NCI-H146 treated with DMSO at 0.1 percent for 48 hours (cell line): ENCODE data around the gene RPL10A.
A peak's percentile ranks its signal among the peaks of the same experiment; 100 is the strongest.
"Not testable (repeated sequence)": the region's sequence is repeated elsewhere in the genome, so short reads cannot be mapped to it uniquely, and the experiment has no call there.

Source experiments
- DNase-seq: peaks from one replicate; lab custom pipeline; 2025; ENCODE audit not compliant: unreplicated experiment; lab: John Stamatoyannopoulos, UW

The RPL10A gene

GRCh38 chr6:35468181-35468979 is at the start of gene RPL10A:
TSS of gene RPL10A (plus strand) at chr6:35468401. CDS start at chr6:35468435, 34 bp downstream.
- peak; percentile 88 for DNase-seq

GRCh38 chr6:35419417-35419816 is 48.8 kb upstream of the RPL10A start:
- no peak for DNase-seq

DNA sequence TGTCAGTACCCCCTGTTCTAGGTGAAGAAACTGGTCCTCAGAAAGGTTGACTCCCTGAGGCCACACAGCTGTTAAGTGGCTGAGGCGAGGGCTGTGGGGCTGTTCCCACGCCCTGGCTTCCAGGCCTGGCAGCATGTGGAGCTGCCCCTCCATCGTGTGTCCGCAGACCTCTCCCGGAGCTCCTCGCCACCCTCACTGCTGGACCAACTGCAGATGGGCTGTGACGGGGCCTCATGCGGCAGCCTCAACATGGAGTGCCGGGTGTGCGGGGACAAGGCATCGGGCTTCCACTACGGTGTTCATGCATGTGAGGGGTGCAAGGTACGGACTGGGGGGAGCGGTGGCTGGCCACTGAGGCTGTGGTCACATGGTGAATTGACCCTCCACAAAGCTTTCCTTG is 48.2 kb upstream of the RPL10A start:
- no peak for DNase-seq

GRCh38 chr6:35425284-35425683 is 42.9 kb upstream of the RPL10A start:
- no peak for DNase-seq

DNA sequence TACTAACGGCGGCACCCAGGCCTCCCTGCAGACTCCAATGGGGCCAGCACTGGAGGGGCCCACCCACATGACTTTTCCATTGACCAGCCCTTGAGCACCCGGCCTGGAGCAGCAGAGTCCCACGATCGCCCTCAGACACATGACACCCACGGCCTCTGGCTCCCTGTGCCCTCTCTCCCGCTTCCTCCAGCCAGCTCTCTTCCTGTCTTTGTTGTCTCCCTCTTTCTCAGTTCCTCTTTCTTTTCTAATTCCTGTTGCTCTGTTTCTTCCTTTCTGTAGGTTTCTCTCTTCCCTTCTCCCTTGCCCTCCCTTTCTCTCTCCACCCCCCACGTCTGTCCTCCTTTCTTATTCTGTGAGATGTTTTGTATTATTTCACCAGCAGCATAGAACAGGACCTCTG is 42.1 kb upstream of the RPL10A start:
- no peak for DNase-seq

DNA sequence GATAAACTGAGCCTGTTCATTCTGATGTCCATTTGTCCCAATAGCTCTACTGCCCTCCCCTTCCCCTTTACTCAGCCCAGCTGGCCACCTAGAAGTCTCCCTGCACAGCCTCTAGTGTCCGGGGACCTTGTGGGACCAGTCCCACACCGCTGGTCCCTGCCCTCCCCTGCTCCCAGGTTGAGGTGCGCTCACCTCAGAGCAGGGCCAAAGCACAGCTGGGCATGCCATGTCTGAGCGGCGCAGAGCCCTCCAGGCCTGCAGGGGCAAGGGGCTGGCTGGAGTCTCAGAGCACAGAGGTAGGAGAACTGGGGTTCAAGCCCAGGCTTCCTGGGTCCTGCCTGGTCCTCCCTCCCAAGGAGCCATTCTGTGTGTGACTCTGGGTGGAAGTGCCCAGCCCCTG is 40.8 kb upstream of the RPL10A start:
- DNase-seq = no peak

DNA sequence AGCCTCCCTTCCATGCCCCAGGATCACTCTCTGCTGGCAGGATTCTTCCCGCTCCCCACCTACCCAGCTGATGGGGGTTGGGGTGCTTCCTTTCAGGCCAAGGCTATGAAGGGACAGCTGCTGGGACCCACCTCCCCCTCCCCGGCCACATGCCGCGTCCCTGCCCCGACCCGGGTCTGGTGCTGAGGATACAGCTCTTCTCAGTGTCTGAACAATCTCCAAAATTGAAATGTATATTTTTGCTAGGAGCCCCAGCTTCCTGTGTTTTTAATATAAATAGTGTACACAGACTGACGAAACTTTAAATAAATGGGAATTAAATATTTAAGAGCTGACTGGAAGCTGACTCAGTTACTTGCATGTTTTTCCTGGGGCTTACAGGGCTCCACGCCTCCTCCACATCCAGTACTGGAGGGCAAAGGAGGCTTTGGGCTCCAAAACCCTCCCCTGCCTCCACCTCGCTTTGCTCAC is 40.3 kb upstream of the RPL10A start:
- no peak for DNase-seq

DNA sequence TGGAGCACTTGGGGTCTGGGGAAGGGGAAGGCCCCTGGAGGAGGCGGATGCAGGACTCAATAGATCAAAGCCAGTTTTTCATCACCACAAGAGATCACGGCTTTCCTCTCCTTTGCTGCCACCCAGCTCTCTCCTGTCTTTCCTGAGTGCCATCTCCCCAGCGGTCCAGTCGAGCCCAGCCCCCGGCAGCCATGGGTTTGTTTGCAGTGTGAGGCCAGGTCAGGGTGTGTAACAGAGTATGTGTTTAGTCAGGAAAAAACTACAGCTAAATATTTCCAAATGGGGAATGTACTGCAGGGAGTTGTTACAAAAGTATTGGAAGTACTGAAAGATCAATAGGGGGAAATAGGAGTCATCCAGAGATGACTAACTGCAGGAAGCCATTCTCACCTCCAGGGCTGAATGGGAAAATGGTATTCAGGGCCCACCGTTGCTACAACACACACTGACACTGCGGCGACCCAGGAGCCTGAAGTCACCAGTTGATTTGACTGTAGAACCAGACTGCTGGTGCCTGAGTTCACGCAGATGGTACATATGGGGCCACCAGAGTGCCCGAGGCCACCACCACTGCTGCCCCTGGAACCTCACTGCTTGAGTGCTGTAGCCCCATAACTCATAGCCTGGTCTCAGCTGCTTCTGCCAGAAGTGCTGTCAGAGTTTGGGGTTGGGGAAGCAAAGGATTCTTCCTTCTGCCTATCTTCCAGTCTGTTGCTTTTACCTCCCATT is 39.6 kb upstream of the RPL10A start:
- DNase-seq = no peak

- no peak for DNase-seq
Observed at GRCh38 chr6:35429463-35429862, 38.7 kb upstream of the RPL10A start.

GRCh38 chr6:35432291-35432690 is 35.9 kb upstream of the RPL10A start:
- no peak for DNase-seq

- not testable (repeated sequence) for DNase-seq
Observed at GRCh38 chr6:35432702-35433101, 35.5 kb upstream of the RPL10A start.

DNA sequence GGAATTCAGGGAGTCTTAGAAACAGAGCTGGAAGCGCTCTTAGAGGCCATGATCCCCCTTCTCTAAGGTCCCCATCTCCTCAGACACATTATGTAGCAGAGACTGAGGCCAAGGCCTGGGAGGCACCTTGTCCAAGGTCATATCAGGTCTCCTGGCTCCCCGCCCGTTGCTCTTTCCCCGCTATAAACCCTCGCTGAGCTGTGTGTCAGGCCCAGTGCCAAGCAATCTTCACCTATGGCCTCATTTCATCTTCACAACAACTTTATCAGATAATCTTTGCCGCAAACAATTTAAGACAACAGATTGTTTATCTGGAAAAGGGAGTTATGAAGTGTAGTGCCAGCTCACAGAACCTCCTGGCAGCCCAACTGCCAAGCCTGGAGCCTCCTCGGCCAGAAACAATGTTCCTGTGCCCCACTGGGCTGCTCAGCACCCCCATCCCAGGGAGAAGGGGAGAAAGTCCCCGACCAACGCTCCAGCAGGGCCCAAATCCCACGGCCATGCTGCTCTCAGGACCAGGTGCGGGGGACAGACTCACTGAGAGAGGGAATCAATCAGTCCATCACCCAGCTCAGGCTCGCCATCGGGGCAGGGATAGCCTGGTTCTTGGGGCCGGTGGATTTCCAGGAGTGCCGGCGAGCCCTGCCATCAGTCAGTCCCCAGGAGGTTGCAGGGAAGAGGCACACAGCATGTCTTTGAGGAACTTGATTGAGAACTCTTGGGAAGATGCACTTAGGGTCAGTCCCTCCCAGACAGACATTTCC is 32.9 kb upstream of the RPL10A start:
- DNase-seq = no peak

- DNase-seq = no peak
Observed at GRCh38 chr6:35436071-35436857, 31.9 kb upstream of the RPL10A start.

GRCh38 chr6:35438378-35439065 is 29.7 kb upstream of the RPL10A start:
- not testable (repeated sequence) for DNase-seq

- no peak for DNase-seq
Observed at GRCh38 chr6:35439308-35439707, 28.9 kb upstream of the RPL10A start.

DNA sequence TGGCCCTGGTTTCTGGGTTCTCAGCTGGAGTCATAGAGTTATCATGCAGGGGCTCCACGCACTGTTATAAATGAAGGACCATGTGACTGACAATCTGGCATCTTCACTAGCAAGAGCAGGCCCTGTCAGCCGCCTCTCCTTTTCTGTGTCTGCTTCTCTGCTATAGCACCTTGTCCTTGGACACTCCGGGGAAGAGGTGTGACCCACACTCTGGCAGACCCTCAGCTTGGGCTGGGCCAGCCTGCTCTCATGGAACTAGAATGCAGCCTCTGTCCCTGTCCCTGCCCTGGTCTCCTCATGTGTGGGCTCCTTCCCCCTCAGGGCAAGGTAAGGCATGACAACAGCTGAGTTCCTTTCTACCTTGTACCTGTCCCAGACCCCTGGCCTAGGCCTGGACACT is 27.0 kb upstream of the RPL10A start:
- DNase-seq = no peak

- no peak for DNase-seq
Observed at GRCh38 chr6:35441642-35442041, 26.6 kb upstream of the RPL10A start.

DNA sequence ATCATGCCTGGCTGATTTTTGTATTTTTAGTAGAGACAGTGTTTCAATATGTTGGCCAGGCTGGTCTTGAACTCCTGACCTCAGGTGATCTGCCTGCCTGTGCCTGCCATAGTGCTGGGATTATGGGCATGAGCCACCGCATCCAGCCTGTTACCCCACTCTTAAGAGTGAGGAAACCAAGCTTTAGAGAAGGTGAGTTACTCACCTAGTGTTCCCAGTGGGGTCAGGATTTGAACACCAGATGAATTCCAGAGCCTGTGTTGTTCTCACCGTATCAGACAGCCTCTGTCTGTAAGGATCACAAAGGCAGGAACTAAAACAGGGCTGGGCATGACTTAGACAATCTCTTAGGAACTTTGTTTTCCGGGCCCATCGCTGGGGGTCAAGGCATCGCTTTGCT is 25.5 kb upstream of the RPL10A start:
- no peak for DNase-seq

GRCh38 chr6:35443341-35444030 is 24.7 kb upstream of the RPL10A start:
- DNase-seq = no peak

DNA sequence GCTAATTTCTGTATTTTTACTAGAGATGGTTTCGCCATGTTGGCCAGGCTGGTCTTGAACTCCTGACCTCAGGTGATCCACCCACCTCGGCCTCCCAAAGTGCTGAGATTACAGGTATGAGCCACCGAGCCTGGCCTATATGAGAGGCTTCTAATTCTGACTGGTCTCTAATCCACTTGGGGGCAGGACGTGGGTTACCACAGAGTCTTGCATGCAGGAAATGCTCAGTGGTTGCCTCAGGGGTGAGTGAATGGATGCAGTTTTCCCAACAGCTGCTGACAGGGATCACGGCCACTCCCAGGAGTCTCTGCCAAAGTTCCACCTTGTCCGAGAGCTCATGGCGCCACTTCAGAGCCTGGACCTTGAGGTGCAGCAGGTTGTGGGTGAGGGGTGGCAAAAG is 22.5 kb upstream of the RPL10A start:
- no peak for DNase-seq
